Skin of body (tissue), 2 donors: ENCODE data around the gene FASTK. TPM values are rescaled to one million over a fixed set of nuclear protein-coding genes. Genes with fewer than 3 reads are reported as not detected.
"Not testable (repeated sequence)": the region's sequence is repeated elsewhere in the genome, so short reads cannot be mapped to it uniquely, and the experiment has no call there.

Experiments
- DNase-seq: peaks from one replicate; lab custom pipeline; 2025; lab: John Stamatoyannopoulos, UW
- total RNA-seq: library from RNA; depleted of rRNA; stranded (reverse); fragments of >200 nt; gene quantifications from one replicate; pipeline ENCODE4 v1.2.3, GENCODE V29; 2014

Gene FASTK
- total RNA-seq, 1 donor from 2014 or later: 35.9 TPM

- DNase-seq: no peak
Observed at GRCh38 chr7:151053096-151053495, 27.5 kb downstream of the FASTK start.

GRCh38 chr7:151051108-151051507 lies 29.5 kb downstream of the FASTK start:
- peak; percentile 69 for DNase-seq

GRCh38 chr7:151048911-151049463 lies 31.6 kb downstream of the FASTK start:
- no peak for DNase-seq

GRCh38 chr7:151047976-151048815 lies 32.4 kb downstream of the FASTK start, which contains the start of gene ASIC3:
Gene ASIC3 (plus strand): TSS chr7:151048531. CDS start chr7:151048886, 355 bp downstream.
- no peak for DNase-seq

- DNase-seq: no peak
Observed at GRCh38 chr7:151046603-151047573, 33.7 kb downstream of the FASTK start.

GRCh38 chr7:151045967-151046366 lies 34.6 kb downstream of the FASTK start:
- no peak for DNase-seq

GRCh38 chr7:151045262-151045661 lies 35.3 kb downstream of the FASTK start:
- DNase-seq: no peak

GRCh38 chr7:151043959-151044358 lies 36.6 kb downstream of the FASTK start:
- DNase-seq: no peak

GRCh38 chr7:151043449-151043848 lies 37.2 kb downstream of the FASTK start:
- not testable (repeated sequence) for DNase-seq

- no peak for DNase-seq
Observed at GRCh38 chr7:151040616-151041375, 39.8 kb downstream of the FASTK start.

GRCh38 chr7:151039850-151040548 lies 40.6 kb downstream of the FASTK start:
- DNase-seq: no peak

- no peak for DNase-seq
Observed at GRCh38 chr7:151038951-151039849, 41.4 kb downstream of the FASTK start.

- no peak for DNase-seq
Observed at GRCh38 chr7:151035902-151036301, 44.7 kb downstream of the FASTK start.

- DNase-seq: no peak
Observed at GRCh38 chr7:151035026-151035717, 45.4 kb downstream of the FASTK start.

- no peak for DNase-seq
Observed at GRCh38 chr7:151034312-151035025, 46.1 kb downstream of the FASTK start.

GRCh38 chr7:151033864-151034249 lies 46.8 kb downstream of the FASTK start:
- DNase-seq: no peak

- no peak for DNase-seq
Observed at GRCh38 chr7:151032936-151033863, 47.4 kb downstream of the FASTK start.
